Measurements from ENCODE around the gene ALDH2. TPM values are rescaled to one million over a fixed set of nuclear protein-coding genes. Genes with fewer than 3 reads are reported as not detected.
A peak's percentile ranks its signal among the peaks of the same experiment; 100 is the strongest.

ALDH2 gene
- total and polyA plus RNA-seq, 9 of the 15 experiments (the other 6 are each of a cell fraction or from before 2014, with no cell fraction given): 1.9 to 22.5 (median 12.2) TPM

GRCh38 chr12:111825509-111825908, 58.8 kb downstream of the ALDH2 start:
- Histone ChIP-seq H3K27ac (ENCODE audit: extremely low read depth, low read depth, low read length) (no peak overlapping the region), H4K20me1 (replicated peaks; ENCODE audit: control insufficient read depth, insufficient read depth, low read length) (no peaks in the 10 kb centered on the region), H2AFZ (ENCODE audit: low read depth, low read length) (no peak overlapping the region), H3K9ac (ENCODE audit: insufficient read depth in 1 of 2, low read depth in 2 of 2, low read length in 2 of 2) (no peak overlapping the region), H3K9me3 (replicated peaks; ENCODE audit: control insufficient read depth, insufficient read depth, low read depth, low read length) (peaks cover 3% of the 10 kb centered on the region), H3K36me3 (ENCODE audit: control insufficient read depth, insufficient read depth, low read length) (no peaks in the 10 kb centered on the region), H3K4me3 (no peak overlapping the region), H3K4me1 (replicated peaks in 1 of 2; ENCODE audit: control insufficient read depth in 2 of 2, insufficient read depth in 2 of 2, low read length in 2 of 2) (peaks cover 0 to 3% of the 10 kb centered on the region in 2 experiments; a peak in 2 of 5 replicates), H3K4me2 (ENCODE audit: insufficient read depth, low read length) (no peak overlapping the region), H3K27me3 (ENCODE audit: control insufficient read depth in 2 of 2, insufficient read depth in 2 of 2, low read length in 2 of 2) (peaks cover 0 to 5% of the 10 kb centered on the region in 2 experiments; a peak in 2 of 5 replicates), H3K79me2 (ENCODE audit: control insufficient read depth, insufficient read depth, low read length) (no peaks in the 10 kb centered on the region), H3K9me1 (ENCODE audit: control insufficient read depth, insufficient read depth, low read length) (no peaks in the 10 kb centered on the region)
- 8% methylated on average over 5 of the region's 5 CpGs for WGBS (ENCODE audit: insufficient coverage, low coverage, missing lambda C conversion rate)
- peak; percentile 38; the same call in 2 of the 3 replicates for ATAC-seq
- no peak for DNase-seq (ENCODE audit: extremely low read depth in 1 of 4, low spot score in 3 of 4)
- ChIA-PET CTCF (ENCODE audit: low intra/inter-chr PET ratio) (no interaction called here), POLR2A (interaction anchor here (0.6 to 1.4 kb wide), 4 partner anchors 11 to 352 kb away, joined by 3 to 5 read pairs (median 4); partner anchors contain the start of gene MAPKAPK5)
- TF ChIP-seq CBFA2T2 (conservative IDR thresholded peaks at IDR 0.05) (peak; percentile 28; the same call in 1 of the 2 replicates), FOXJ2 (tag; IDR thresholded peaks at IDR 0.05) (no peak), CBFA2T3 (IDR thresholded peaks at IDR 0.05) (peak; percentile 62), MEIS2 (IDR thresholded peaks at IDR 0.05; ENCODE audit: partially characterized antibody) (peak; percentile 44)
- no TSS peak for BruUV-seq (replicated peaks)
- FAIRE-seq: no peak
- in situ Hi-C loops (cut with MboI): no loop called here
- intact Hi-C loops (cut with micrococcal nuclease): loop anchor here (2.0 to 10.0 kb wide), 3 partner anchors 89 to 561 kb away; no protein-coding TSS in a partner anchor

GRCh38 chr12:111826316-111826715, 59.6 kb downstream of the ALDH2 start:
- intact Hi-C loops (cut with micrococcal nuclease): loop anchor here (5.0 to 10.0 kb wide), 2 partner anchors 88 to 206 kb away; no protein-coding TSS in a partner anchor
- POLR2A ChIA-PET: interaction anchor here (0.6 to 1.4 kb wide), 8 partner anchors 12 to 204 kb away, joined by 3 to 4 read pairs (median 3); partner anchors contain the start of gene MAPKAPK5
- FAIRE-seq: no peak
- TF ChIP-seq ZNF3 (CRISPR knock-in tag; IDR thresholded peaks at IDR 0.05): no peak
- no peak for TF ChIP-seq USF2 (CRISPR knock-in tag; IDR thresholded peaks at IDR 0.05)
- TF ChIP-seq CEBPZ (IDR thresholded peaks at IDR 0.05; ENCODE audit: borderline replicate concordance, low read depth, low read length): no peak
- no peak for TF ChIP-seq TAF9B (IDR thresholded peaks at IDR 0.05; ENCODE audit: partially characterized antibody)
- no peak for TF ChIP-seq ZNF57 (CRISPR knock-in tag; IDR thresholded peaks at IDR 0.05)
- TF ChIP-seq PPARD (CRISPR knock-in tag; IDR thresholded peaks at IDR 0.05): no peak

More at GRCh38 chr12:111826316-111826715, 59.6 kb downstream of the ALDH2 start:
- DNase-seq (ENCODE audit: extremely low read depth in 1 of 4, low spot score in 3 of 4) (no peak), ATAC-seq (no peak)
- H2AFZ ChIP-seq (ENCODE audit: low read depth, low read length): no peak overlapping the region
- in situ Hi-C loops (cut with MboI): no loop called here
- 12% methylated on average over 3 of the region's 3 CpGs for WGBS (ENCODE audit: insufficient coverage, low coverage, missing lambda C conversion rate)
- BruUV-seq (replicated peaks): no TSS peak
- no peaks in the 10 kb centered on the region for H3K9me1 ChIP-seq (ENCODE audit: control insufficient read depth, insufficient read depth, low read length)
- H3K4me1 ChIP-seq (replicated peaks in 1 of 2; ENCODE audit: control insufficient read depth in 2 of 2, insufficient read depth in 2 of 2, low read length in 2 of 2): peaks cover 0 to 3% of the 10 kb centered on the region in 2 experiments; a peak in 2 of 5 replicates
- peaks cover 0 to 5% of the 10 kb centered on the region in 2 experiments; a peak in 2 of 5 replicates for H3K27me3 ChIP-seq (ENCODE audit: control insufficient read depth in 2 of 2, insufficient read depth in 2 of 2, low read length in 2 of 2)
- H3K9ac ChIP-seq (ENCODE audit: insufficient read depth in 1 of 2, low read depth in 2 of 2, low read length in 2 of 2): no peak overlapping the region
- H3K79me2 ChIP-seq (ENCODE audit: control insufficient read depth, insufficient read depth, low read length): no peaks in the 10 kb centered on the region
- peaks cover 3% of the 10 kb centered on the region for H3K9me3 ChIP-seq (replicated peaks; ENCODE audit: control insufficient read depth, insufficient read depth, low read depth, low read length)
- H4K20me1 ChIP-seq (replicated peaks; ENCODE audit: control insufficient read depth, insufficient read depth, low read length): no peaks in the 10 kb centered on the region
- H3K36me3 ChIP-seq (ENCODE audit: control insufficient read depth, insufficient read depth, low read length): no peaks in the 10 kb centered on the region
- no peak overlapping the region for H3K27ac ChIP-seq (ENCODE audit: extremely low read depth, low read depth, low read length)
- CTCF ChIA-PET (ENCODE audit: low intra/inter-chr PET ratio): no interaction called here
- no peak overlapping the region for H3K4me3 ChIP-seq
- H3K4me2 ChIP-seq (ENCODE audit: insufficient read depth, low read length): no peak overlapping the region

All from K562 (cell line).